Stimulated activated CD4-positive, alpha-beta T cell treated with anti-CD3 and anti-CD28 coated beads, TNF-alpha, amount 100 ng/mL, for 4 hours (primary cell): ENCODE measurements around the gene ADGRD2.

Experiments used
- DNase-seq, 3 experiments: peaks; one replicate each; pipeline ENCODE4 v3.0.0-alpha.2; 2020; ENCODE audit warnings: low read depth in 3 of 3

Gene ADGRD2

GRCh38 chr9:124438091-124438490 lies 12.2 kb upstream of the ADGRD2 start:
- DNase-seq: no peak

GRCh38 chr9:124439086-124439485 lies 11.2 kb upstream of the ADGRD2 start:
- no peak for DNase-seq

GRCh38 chr9:124439686-124440243 lies 10.5 kb upstream of the ADGRD2 start:
- no peak for DNase-seq

- no peak for DNase-seq
Observed at GRCh38 chr9:124440786-124441185, 9.5 kb upstream of the ADGRD2 start.

GRCh38 chr9:124441291-124441690 lies 9.0 kb upstream of the ADGRD2 start:
- no peak for DNase-seq

- DNase-seq: no peak
Observed at GRCh38 chr9:124442379-124442778, 7.9 kb upstream of the ADGRD2 start.

GRCh38 chr9:124442826-124443225 lies 7.4 kb upstream of the ADGRD2 start:
- no peak for DNase-seq

GRCh38 chr9:124443625-124444024 lies 6.6 kb upstream of the ADGRD2 start:
- DNase-seq: no peak

- no peak for DNase-seq
Observed at GRCh38 chr9:124444166-124444565, 6.1 kb upstream of the ADGRD2 start.

GRCh38 chr9:124447297-124447661 lies 3.0 kb upstream of the ADGRD2 start:
- no peak for DNase-seq

- DNase-seq: no peak
Observed at GRCh38 chr9:124448019-124448418, 2.2 kb upstream of the ADGRD2 start.

GRCh38 chr9:124449381-124450151 lies 685 bp upstream of the ADGRD2 start:
- DNase-seq: no peak

- no peak for DNase-seq
Observed at GRCh38 chr9:124450931-124451661, 845 bp downstream of the ADGRD2 start.

GRCh38 chr9:124452326-124452725 lies 2.1 kb downstream of the ADGRD2 start:
- DNase-seq: no peak

- no peak for DNase-seq
Observed at GRCh38 chr9:124452841-124453585, 2.8 kb downstream of the ADGRD2 start.

- DNase-seq: no peak
Observed at GRCh38 chr9:124453586-124454191, 3.4 kb downstream of the ADGRD2 start.

- DNase-seq: no peak
Observed at GRCh38 chr9:124454296-124454695, 4.0 kb downstream of the ADGRD2 start.

GRCh38 chr9:124454791-124455443 lies 4.7 kb downstream of the ADGRD2 start:
- no peak for DNase-seq

GRCh38 chr9:124455820-124456219 lies 5.6 kb downstream of the ADGRD2 start:
- no peak for DNase-seq

- DNase-seq: no peak
Observed at GRCh38 chr9:124456341-124457078, 6.3 kb downstream of the ADGRD2 start.
